Measurements from ENCODE around the gene F2R.

GRCh38 chr5:76677849-76678472, 38.0 kb upstream of the F2R start:
- no peak for TF ChIP-seq CTCF (IDR thresholded peaks at IDR 0.05)
- no peak for TF ChIP-seq POLR2A (IDR thresholded peaks at IDR 0.05)

Measured in esophagus squamous epithelium (tissue), 4 donors.